Cerebellar cortex (tissue), 1 donor: ENCODE data around the gene SLC35D2.

Experiments
- DNase-seq: peaks from one replicate; pipeline ENCODE4 v3.0.0-alpha.2; 2015; ENCODE audit warnings: low spot score

Gene SLC35D2

DNA sequence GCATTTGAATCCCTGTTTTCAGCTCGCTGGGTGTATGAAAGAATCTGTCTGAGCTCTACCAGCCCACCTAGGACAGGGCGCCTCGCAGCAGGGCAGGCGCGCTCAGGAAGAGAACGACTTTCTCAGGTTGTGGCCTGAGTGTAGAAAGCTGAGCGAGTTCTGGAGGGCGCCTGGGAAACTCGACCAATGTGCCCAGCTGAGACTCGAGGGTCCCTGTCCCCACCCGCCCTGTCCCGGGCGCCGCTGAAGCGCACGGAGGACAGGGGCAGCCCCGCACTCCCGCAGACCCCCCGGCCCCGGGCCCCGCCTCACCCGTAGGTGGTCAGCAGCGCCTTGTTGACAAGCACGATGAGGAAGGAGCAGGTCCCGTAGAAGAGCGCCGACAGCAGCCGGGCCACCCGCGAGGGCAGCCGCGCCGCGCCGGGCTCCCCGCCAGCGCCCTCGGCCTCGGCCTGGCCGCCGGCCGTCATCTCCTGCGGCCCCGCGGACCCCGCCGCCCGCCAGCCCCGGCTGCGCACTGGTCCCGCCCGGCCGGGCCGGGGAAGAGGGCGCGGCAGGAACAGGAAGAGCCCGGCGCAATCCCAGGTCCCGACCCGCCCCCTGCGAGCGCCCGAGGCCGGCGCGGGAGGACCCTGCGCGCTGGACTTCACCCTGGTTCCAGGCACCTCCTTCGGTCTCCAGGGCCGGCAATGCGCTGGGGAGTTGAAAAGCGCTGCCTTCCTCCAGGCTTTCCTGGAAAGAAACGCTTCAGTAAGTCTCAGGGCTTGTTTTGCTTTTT, at the start of gene SLC35D2:
TSS of gene SLC35D2 (minus strand) at position 547 of the 778 bp plus-strand sequence. CDS start at position 470, 77 bp downstream.
- DNase-seq: peak; percentile 40

DNA sequence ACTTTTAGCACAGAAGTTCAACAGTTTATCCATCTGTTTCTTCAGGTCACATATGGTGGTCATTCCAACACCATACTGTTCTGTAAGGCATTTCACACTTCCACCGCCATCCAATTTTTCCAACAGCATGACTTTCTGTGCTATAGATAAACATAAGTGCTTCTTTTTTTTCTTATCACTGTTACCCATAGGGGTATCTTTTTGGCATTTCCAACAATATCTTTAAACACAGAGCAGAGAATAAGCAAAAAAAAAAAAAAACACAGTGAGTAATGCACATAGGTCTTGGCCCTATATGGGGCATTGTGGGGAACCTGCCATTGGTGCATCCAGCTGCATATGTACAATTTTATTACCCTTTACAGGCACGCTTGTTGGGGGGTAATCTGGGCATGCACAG, 46.9 kb upstream of the SLC35D2 start:
- DNase-seq: no peak

DNA sequence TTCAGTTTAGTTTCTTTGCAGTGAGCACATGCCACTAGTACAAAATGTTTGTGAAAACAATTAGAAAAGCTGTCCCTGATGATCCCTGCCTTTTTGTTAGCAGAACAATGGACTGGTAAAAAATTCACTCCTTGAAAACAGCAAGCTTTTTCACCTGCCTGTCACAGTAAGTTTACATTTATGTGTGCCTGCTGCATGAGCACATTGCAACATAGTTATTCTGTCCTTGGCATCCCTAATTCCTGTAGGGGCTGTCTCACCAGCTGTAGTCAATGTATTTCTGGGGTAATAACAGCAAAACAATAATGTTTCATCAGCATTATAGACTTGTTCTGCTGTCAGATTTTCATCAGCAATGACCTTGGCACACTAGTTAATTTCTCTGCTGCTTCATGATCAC, 46.2 kb upstream of the SLC35D2 start:
- DNase-seq: no peak

DNA sequence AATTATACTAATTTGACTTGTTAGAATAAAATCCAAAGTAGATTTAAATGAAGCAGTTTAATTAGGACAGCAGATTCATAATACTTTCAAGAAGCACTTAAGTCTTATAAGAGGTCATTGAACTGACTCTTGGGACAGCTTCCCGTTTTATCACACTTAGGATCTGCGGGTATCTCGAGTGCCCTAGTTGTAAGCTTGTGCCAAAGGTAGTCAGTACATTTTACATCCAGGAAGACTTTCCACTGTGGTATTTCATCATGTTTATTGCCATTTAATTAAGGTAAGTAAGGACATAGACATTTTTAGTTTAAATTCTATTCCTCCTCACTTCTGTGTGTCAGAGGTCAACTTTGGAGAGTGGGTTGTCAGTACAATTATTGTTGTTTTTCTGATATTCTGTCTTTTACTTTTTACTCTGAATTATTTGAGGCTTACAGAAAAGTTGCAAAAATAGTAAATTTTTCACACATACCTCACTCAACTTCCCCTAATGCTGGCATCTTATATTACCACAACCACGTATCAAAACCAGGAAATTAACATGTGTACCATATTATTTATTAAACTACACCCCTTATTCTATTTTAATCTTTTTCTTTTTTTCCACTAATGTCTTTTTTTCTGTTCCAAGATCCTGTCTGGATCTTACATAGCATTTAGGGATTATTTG, 42.1 kb upstream of the SLC35D2 start:
- DNase-seq: no peak

DNA sequence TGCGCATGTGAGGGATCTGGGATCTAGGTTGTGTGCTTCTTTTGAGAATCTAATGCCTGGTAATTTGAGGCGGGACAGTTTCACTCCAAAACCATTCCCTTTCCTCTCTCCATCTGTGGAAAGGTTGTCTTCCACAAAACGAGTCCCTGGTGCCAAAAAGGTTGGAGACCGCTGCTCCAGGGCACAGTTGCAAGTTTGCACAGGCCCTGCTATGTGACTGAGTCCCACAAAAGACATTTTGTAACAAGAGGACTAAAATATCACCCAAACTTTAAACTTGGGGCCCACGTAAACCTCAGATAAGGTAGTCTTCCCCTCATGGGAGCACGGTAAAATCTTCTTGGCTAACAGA, 40.5 kb upstream of the SLC35D2 start:
- no peak for DNase-seq

DNA sequence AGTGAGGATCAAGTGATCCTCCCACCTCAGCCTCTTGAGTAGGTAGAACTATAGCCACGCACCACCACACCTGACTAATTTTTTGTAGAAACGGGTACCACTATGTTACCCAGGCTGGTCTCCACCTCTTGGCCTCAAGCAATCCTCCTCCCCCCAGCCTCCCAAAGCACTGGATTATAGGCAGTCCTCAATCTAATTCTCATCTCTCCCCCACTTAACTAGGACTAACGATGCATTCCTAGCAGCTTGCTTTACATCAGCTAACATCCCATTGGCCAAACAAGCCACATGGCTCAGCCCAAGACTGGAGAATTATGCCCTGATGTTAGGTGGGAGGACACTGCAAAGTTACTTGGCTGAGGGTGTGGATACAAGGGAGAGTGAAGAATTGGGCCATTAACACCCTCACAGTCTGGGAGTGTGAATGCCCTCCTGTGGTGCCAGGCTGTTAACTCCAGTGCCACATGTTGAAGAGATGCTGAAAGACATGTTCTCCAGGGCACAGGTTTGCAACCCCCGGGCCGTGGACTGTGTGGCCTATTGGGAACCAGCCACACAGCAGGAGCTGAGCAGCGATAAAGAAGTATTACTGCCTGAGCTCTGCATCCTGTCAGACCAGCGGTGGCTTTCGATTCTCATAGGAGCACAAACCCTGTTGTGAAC, 39.9 kb upstream of the SLC35D2 start:
- DNase-seq: peak; percentile 58

DNA sequence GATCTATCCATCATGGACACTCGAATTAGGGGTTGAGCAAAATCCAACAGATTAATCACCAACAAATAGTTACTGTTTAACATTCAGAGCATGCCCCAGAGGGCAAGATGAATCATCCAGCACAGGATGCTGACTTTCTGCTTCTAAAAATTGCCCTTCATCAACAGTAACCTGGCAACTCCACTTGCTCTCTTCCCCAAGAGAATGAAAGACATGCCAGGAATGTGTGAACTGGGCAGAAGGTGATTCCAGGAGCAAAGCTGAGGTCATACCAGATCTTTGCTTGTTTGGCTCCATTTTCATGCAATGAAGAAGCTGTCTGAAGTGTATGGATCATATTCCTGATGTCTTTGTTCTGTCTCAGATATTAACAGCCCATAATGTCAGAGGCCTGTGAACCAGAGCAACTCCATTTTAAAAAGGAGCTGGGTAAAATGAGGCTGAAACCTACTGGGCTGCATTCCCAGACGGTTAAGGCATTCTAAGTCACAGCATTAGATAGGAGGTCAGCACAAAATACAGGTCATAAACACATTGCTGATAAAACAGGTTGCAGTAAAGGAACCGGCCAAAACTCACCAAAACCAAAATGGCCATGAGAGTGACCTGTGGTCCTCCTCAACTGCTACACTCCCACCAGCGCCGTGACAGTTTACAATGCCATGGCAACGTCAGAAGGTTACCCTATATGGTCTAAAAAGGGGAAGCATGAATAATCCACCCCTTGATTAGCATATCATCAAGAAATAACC, 37.1 kb upstream of the SLC35D2 start:
- DNase-seq: peak; percentile 88

DNA sequence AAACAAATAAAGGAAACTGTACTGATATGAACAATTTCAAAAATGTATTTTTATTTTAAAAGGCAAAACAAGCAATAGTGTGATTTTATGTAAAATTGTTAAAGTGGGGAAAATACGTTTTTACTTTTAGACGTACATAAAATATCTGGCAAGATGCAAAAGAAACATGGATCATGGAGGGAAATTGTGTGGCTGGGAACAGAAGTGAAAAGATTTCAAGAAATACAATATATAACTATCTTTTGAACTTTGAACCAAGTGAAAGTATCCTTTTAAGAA, 36.1 kb upstream of the SLC35D2 start:
- peak; percentile 21 for DNase-seq

DNA sequence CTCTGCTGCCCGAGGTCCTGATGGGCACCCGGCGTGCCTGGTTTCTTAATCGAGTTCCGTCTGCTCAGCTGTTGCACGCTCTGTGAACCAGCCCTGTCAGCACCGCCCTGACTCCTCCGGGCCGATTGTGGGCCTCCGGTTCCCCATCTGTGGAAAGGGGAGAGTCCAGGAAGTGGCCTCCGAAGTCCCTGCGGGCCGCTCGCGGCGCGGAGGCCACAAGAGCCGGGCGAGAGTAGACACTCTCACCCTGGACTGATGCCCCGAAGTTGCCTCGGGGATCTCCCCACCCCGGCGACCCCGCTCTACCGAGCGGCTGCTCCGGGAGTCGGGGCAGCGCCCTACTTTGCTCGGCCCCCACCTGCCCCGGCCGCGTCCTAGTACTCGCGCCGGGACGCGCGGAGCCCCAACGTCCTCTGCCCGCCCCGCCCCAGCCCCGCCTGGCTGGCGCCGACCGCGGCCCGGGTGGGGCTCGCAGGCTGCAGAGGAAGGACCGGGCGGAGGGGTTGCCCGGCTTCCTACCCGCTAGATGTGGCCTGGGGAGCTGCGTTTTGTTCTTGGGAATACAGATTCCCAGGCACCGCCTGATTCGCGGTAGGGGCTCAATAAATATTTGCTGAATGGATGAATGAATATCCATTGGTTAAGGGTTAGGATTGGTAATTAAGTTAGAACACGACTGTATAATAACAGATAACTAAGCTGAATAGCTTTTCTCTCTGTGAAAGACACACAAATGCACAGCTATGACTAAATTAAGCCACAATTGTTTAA, 35.6 kb upstream of the SLC35D2 start:
- peak; percentile 64 for DNase-seq

DNA sequence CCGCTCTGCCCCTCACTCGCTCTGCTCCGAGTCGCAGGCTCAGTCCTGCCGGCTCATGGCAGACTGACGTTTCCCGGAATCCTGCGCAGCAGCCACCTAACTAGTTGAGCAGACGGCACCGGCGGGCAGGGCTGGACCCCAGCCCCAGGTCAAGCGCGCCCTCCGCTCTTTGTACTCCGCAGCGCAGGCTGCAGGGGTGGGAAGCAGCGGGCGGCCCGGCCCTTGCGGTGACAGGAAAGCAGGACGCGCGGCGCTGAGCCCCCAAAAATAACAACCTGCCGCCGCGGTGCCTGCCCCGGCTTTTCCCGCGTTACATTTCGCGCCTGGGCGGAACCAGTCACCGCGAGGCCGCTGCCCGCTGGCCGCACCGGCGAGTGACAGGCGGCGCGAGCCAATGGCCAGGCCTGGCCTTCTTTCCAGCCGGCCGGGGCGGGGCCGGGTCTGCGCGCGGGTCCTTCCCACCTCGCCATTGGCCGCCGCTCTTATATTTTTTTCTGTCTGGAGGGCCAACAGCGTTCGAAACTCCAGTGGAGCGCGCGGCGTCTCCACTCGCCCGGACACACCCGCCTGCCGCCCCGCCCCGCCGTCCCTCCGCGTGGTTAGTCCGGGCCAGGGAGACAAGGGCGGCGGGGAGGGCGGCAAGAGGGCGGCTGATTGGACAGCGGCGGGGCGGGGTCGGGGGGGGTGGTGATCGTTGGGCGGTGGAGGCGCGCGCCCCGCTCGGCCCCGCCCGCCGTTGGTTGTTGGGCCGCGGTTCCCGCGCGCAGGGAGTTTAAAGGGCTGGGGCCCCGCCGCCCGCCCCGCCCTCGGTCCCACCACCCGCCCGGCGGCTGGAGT, 34.8 kb upstream of the SLC35D2 start, which contains the start of gene ZNF367:
TSS of gene ZNF367 (minus strand) at position 288 of the 837 bp plus-strand sequence. CDS start 338 bp downstream, outside the sequence.
- peak; percentile 97 for DNase-seq

DNA sequence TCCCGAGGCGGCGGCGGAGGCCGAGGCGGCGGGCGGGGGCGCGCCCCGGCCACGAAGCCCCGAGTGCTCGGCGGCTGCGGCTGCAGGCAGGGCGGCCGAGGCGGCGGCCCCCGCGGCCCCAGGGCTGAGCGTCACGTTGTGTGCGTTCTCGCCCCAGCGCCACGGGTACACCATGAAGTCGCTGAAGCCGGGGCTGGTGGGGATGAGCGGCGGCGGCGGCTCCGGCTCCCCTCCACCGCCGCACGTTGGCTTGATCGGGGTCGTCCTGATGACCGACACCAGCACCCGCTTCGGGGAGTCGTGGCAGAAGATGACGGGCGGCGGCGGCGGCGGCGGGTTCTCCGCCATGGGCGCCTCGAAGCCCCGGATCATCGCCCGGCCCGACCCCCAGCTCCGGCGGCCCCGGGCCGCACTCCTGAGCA, 34.2 kb upstream of the SLC35D2 start:
- no peak for DNase-seq

DNA sequence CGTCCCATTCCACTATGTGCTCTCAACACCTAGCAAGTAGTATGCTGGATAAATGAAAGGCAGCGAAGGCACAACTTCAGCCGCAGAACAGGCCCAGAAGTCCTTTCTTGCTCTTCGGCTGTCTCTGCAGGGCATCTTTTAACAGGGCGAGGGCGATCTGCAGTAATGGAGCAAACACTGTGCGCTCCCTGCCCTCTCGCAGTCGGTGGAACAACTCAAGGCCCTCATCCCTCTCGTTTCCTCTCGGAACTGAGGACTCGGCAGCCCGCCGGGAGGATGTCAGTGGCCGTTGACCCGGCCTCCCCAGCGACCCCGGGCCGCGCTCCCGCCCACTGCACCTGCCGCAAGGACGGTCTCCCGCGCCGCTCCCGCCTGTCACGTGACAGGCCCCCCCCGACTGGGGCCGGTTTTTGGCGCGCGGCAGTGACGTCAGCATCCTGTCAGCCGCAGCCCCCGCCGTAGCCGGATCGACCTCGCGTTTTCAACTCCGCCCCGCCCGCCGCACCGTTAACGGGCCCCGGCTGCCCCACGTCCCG, 33.6 kb upstream of the SLC35D2 start:
- peak; percentile 85 for DNase-seq

DNA sequence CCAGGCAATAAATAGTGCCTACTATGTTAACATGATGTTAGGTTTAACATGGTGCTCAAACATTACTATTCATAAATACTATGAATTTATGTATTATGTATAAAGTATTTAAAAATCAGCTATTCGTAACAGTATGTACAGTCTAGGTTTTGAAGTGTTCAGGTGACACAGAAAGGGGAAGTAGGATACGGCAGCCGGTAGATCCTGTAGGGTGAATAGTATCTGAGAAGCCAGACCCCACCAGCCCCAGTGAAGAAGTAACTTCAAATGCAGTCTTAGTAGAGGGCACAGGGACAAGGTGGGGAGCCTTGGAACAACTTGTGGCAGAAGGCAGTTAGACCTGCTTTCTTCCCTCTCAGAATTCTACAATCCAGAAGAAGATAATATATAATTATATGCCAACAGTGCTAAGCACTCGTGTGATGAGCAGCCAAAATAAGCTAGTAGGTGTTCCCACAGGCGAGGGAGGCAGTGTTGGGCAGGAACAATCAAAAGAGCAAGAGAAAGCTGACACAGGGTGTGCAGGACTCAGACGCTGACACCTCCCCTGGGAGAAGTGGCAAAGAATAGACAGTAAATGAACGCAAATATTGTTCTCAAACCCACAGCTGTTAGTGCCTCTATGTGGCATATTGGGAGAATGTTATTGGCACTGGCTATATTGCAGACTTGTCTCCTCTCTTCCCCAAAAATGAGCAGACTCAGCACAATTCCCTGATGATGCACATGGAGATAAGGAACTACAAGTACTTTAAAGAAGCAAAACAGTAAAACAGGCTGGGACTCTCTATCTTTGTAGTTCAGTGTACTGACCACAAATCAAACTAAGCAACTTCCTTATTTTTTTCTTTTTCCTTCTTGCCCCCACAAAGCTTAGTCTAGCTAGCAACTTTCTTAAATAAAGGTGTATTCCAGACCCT, 30.1 kb upstream of the SLC35D2 start:
- DNase-seq: no peak

DNA sequence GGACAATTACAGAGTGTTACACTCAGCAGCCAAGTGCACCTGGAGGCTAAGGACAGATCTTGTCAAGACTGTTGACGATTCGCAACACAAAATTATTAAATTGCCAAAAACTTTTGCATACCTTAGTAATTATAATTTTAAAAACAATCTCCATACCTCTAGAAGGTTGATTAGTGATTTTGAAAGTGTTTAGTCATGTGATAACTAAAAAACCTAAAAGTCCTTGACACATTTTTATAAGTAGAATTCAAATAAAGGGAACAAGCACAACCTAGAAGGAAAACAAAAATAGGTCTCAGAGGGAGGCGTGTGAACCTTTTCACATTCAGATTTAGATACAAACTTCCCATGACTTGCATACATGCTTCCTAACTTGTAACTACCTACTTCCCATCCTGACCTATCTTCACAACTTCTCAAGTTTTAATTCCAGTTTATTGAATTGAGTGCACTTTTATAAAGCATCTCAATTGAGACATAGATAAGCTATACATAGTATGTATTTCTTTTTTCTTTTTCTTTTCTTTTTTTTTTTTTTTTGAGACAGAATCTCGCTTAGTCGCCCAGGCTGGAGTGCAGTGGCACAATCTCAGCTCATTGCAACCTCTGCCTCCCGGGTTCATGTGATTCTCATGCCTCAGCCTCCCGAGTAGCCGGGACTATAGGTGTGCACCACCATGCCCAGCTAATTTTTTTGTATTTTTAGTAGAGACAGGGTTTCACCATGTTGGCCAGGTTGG, 28.8 kb upstream of the SLC35D2 start:
- DNase-seq: no peak

DNA sequence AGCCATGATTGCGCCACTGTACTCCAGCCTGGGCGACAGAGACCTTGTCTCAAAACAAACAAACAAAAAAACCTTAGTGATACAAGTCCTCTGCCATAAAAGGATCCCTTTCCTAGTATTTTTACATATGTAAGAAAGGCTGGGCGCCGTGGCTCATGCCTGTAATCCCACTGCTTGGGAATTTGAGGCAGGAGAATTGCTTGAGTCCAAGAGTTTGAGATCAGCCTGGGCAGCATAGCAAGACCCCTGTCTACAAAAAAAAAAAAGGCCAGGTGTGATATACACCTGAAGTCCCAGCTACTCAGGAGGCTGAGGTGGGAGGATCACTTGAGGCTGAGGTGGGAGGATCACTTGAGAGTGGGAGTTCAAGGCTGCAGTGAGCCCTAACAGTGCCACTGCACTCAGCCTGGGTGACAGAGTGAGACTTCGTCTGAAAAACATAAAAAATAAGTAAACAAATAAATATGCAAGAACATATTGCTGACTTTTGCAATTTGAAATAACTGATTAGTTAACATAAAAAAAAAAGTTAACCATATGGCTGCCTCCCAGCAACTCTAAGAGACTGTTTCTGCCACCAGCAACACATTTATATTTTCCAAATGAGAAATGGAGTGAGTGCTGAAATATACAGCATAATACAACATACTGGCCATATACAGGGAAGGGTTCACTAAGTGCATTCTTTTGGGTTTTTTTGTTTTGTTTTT, 27.8 kb upstream of the SLC35D2 start:
- no peak for DNase-seq

DNA sequence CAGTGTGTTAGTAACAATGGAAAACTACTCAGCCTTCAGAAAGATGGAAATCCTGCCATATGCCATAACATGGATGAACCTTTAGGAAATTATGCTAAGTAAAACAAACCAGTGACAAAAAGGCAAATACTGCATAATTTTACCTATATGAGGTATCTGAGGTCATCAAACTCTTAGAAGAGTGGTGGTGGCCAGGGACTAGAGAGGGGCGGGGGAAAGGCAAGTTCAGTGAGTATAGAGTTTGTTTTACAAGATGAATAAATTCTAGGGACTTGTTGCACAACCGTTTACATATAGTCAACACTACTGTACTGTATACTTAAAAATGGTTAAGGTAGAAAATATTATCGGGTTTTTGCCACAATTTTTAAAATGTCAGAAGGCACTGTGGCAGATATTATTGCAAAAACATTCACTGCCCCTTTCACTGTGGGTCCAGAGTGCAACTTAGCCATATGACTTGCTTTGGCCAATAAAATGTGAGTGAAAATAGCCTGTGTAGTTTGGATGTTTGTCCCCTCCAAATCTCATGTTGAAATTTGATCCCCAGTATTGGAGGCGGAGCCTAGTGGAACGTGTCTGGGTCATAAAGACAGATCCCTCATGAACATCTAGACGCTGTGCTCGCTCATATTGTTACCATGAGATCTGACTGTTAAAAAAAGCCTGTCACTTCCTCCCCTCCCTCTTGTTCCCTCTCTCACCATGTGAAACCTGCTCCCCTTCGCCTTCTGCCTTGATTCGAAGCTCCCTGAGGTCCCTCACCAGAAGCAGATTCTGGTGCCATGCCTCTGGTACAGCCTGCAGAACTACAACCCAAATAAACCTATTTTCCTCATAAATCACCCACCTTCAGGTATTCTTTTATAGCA, 25.1 kb upstream of the SLC35D2 start:
- no peak for DNase-seq
